SJSA1 (cell line): ENCODE data around the gene C10orf90. TPM values are rescaled to one million over a fixed set of nuclear protein-coding genes. Genes with fewer than 3 reads are reported as not detected.

Source experiments
- DNase-seq, 2 experiments: peaks; one replicate each; pipeline ENCODE4 v3.0.0-alpha.2; 2015 to 2020; ENCODE audit warnings: low spot score in 2 of 2, low read depth in 1 of 2
- H3K27ac ChIP-seq: fragments of 250-450 bp; sonication (Bioruptor Pico); 2 replicates; pipeline ENCODE4 v1.5.1; 2020; ENCODE audit warnings: mild to moderate bottlenecking, moderate library complexity
- H3K27me3 ChIP-seq: fragments of 250-450 bp; sonication (Bioruptor Pico); replicated peaks from 2 replicates; pipeline ENCODE4 v1.5.1; 2020; ENCODE audit warnings: mild to moderate bottlenecking, moderate library complexity
- H3K36me3 ChIP-seq: fragments of 250-450 bp; sonication (Bioruptor Pico); 2 replicates; pipeline ENCODE4 v1.5.1; 2020; ENCODE audit warnings: mild to moderate bottlenecking
- H3K4me1 ChIP-seq: fragments of 250-450 bp; sonication (Bioruptor Pico); replicated peaks from 2 replicates; pipeline ENCODE4 v1.6.1; 2021; ENCODE audit warnings: mild to moderate bottlenecking
- H3K4me3 ChIP-seq: fragments of 250-450 bp; sonication (Bioruptor Pico); 2 replicates; pipeline ENCODE4 v1.5.1; 2020; ENCODE audit warnings: mild to moderate bottlenecking
- H3K9me3 ChIP-seq: fragments of 250-450 bp; sonication (Bioruptor Pico); replicated peaks from 2 replicates; pipeline ENCODE4 v1.5.1; 2020; ENCODE audit warnings: mild to moderate bottlenecking
- total RNA-seq: library from RNA; depleted of rRNA; stranded (reverse); fragments of >200 nt; shearing (Covaris generic); gene quantifications from 2 replicates; pipeline ENCODE4 v1.2.3, GENCODE V29; 2014

The C10orf90 gene
- total RNA-seq, 1 experiment from 2014 or later: not detected

GRCh38 chr10:126637501-126637900 is 33.0 kb downstream of the C10orf90 start:
- Histone ChIP-seq H3K4me1 (no peaks in the 10 kb centered on the region), H3K27me3 (no peaks in the 10 kb centered on the region), H3K27ac (no peak overlapping the region), H3K9me3 (no peaks in the 10 kb centered on the region), H3K36me3 (no peaks in the 10 kb centered on the region), H3K4me3 (no peak overlapping the region)
- no peak for DNase-seq

DNA sequence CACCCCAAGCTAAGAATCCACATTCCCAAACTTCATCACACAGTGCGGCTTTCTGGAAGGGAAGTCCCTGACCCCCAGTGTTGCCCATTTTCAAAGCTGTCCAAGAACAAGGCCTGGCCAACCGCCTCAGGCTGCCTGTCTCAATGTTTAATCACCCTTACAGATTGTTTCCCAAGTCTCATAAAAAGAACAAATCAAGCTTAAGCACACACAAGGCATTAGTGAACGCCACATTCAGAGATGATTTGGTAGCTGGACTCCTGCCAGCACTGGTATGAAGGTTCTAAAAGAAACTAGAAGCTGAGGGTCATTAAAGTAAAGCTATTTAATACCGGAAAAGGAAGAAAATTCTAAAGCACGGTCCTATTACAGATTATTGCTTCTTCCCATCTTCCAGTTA is 35.6 kb downstream of the C10orf90 start:
- Histone ChIP-seq H3K4me1 (no peaks in the 10 kb centered on the region), H3K4me3 (no peak overlapping the region), H3K27ac (no peak overlapping the region), H3K27me3 (no peaks in the 10 kb centered on the region), H3K36me3 (no peaks in the 10 kb centered on the region), H3K9me3 (no peaks in the 10 kb centered on the region)
- no peak for DNase-seq

DNA sequence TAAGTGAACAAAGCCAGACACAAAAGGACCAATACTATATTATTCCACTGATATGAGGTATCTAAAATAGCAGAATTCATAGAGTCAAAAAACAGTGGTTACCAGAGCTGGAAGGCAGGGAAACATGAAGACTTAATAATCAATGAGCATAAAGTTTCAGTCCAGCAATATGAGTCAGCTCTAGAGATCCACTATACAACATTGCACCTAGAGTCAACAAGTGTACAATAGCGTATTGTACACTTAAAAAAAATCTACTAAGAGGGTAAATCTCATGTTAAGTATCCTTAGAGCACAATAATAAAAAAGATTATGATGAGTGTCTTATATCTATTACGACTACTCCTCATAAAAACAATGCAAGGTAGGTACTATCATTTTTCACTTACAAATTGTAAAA is 36.1 kb downstream of the C10orf90 start:
- Histone ChIP-seq H3K4me3 (no peak overlapping the region), H3K4me1 (no peaks in the 10 kb centered on the region), H3K27ac (no peak overlapping the region), H3K27me3 (no peaks in the 10 kb centered on the region), H3K36me3 (no peaks in the 10 kb centered on the region), H3K9me3 (no peaks in the 10 kb centered on the region)
- DNase-seq: no peak

- H3K4me1 ChIP-seq: no peaks in the 10 kb centered on the region
- DNase-seq: no peak
- no peaks in the 10 kb centered on the region for H3K9me3 ChIP-seq
- no peaks in the 10 kb centered on the region for H3K36me3 ChIP-seq
- H3K27me3 ChIP-seq: no peaks in the 10 kb centered on the region
- no peak overlapping the region for H3K27ac ChIP-seq
- no peak overlapping the region for H3K4me3 ChIP-seq
Observed at GRCh38 chr10:126632705-126633104, 37.8 kb downstream of the C10orf90 start.

DNA sequence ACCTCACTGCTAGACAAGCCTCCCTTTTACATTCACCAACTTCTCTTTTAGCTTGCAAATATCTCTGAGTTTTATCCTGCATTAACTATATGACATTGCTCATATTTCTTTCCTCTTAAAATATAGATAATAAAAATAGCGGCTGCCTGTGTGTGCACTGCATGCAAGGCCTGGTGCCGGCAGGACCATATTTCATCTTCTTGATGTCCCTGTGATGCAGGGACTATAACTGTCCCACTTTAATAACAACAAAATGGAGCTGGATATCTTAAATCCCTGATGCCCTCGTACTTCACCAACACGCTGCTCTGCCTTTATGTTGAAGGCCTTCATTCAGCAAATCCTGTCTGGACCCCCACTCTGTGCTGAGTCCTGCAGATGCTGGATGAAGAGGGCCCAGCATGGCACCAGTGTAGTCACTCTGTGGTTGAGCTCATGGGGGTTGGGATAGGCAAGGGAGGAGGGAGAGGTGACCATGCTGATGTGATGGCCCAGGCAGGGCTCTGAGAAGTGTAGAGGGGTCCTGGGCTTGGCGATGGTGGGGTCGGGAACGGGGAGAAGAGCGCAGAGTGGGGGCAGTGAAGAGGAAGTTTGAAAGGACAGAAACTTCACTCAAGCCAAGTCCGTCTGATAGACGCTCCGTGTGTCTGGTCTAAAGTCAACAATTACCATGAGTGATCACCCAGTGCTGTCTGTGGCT is 40.4 kb downstream of the C10orf90 start:
- Histone ChIP-seq H3K4me3 (no peak overlapping the region), H3K4me1 (no peaks in the 10 kb centered on the region), H3K9me3 (no peaks in the 10 kb centered on the region), H3K27ac (no peak overlapping the region), H3K36me3 (no peaks in the 10 kb centered on the region), H3K27me3 (0 out of 2 replicates have a peak, but pooled peaks cover 4% of the 10 kb centered on the region)
- DNase-seq: no peak

- H3K4me3 ChIP-seq: no peak overlapping the region
- H3K27ac ChIP-seq: no peak overlapping the region
- H3K27me3 ChIP-seq: 0 out of 2 replicates have a peak, but pooled peaks cover 4% of the 10 kb centered on the region
- H3K4me1 ChIP-seq: no peaks in the 10 kb centered on the region
- H3K36me3 ChIP-seq: no peaks in the 10 kb centered on the region
- DNase-seq: no peak
- no peaks in the 10 kb centered on the region for H3K9me3 ChIP-seq
Observed at GRCh38 chr10:126628746-126629145, 41.7 kb downstream of the C10orf90 start.

DNA sequence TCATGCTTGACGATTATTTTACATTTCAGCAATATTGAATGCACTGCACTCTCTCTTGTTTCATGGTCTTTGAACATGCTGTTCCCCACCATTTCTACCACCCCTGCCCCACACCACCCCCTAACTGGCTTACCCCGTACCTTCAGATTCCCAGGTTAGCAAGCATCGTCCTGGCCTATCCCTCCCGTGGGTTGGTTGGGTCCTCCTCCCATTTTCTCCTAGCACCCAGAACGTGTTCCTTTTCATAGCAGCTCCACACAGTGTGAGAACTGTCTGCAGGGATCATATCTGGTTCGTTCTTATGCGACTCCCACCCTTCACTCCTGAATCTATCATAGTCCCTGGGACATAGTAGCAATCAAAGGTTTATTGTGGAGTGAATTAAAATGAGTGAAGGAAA is 48.6 kb downstream of the C10orf90 start:
- no peaks in the 10 kb centered on the region for H3K4me1 ChIP-seq
- H3K9me3 ChIP-seq: no peaks in the 10 kb centered on the region
- H3K27me3 ChIP-seq: peaks cover 4% of the 10 kb centered on the region; the same call in 1 of the 2 replicates
- no peak overlapping the region for H3K4me3 ChIP-seq
- H3K36me3 ChIP-seq: no peaks in the 10 kb centered on the region
- H3K27ac ChIP-seq: no peak overlapping the region
- DNase-seq: no peak

DNA sequence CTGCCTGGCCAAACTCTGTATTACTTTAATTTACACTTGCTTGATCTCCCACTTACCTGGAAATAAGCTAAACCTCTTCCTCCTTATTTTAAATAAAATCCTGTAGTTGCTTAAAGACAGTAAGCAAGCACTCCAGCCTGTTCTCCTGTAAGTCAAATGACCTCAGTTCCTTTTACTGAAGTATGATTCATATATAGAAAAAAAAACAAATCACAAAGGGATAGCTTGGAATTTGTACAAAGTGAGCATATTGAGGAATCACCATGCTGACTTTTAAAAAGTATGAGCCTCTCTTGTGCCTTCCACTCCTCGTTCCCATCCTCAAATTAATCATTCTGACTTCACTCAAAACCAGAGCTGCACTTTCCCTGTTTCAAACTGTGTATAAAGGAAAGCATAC is 52.0 kb downstream of the C10orf90 start:
- H3K36me3 ChIP-seq: no peaks in the 10 kb centered on the region
- no peak for DNase-seq
- no peak overlapping the region for H3K4me3 ChIP-seq
- no peak overlapping the region for H3K27ac ChIP-seq
- no peaks in the 10 kb centered on the region; the same call in none of the 2 replicates for H3K27me3 ChIP-seq
- H3K9me3 ChIP-seq: no peaks in the 10 kb centered on the region
- H3K4me1 ChIP-seq: no peaks in the 10 kb centered on the region

DNA sequence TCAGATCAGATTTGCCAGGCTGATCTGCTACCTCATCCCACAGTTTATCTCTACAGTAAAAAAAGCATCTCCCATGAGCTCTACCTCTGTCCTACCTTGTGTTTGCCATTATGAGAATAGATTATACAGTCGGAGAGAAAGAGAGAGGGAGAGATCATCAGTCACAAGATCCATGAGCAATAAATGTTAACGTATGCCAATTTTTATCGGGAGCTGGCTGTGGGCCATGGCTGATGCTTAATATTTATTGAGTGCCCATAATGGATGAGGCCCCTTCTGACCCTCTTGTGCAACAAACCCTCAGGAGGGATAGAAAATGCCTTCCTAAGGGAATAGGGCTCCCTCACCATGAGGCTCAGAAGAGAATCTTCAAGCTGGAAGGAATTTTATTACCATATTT is 52.8 kb downstream of the C10orf90 start:
- Histone ChIP-seq H3K27ac (no peak overlapping the region), H3K4me1 (no peaks in the 10 kb centered on the region), H3K27me3 (no peaks in the 10 kb centered on the region; the same call in none of the 2 replicates), H3K36me3 (no peaks in the 10 kb centered on the region), H3K9me3 (no peaks in the 10 kb centered on the region), H3K4me3 (no peak overlapping the region)
- no peak for DNase-seq

DNA sequence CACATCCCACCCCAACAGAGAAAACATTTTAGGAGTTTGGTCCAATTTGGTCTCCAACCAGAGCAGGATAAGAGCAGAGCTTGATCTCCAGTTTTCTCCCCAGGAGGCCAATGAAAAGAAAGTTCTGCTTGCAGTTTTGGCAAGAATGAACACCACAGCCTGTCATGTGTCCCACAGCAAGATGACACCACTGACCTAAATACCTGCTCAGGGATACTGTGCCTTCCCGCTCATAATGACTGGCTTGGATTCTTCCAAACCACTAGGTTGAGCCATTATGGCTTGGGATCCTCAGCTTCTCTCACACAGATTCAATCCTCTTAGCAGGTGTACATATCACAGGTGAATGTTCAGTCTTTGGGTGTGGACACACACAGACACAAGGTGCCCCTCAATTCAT is 53.3 kb downstream of the C10orf90 start:
- Histone ChIP-seq H3K36me3 (no peaks in the 10 kb centered on the region), H3K27ac (no peak overlapping the region), H3K9me3 (no peaks in the 10 kb centered on the region), H3K4me3 (no peak overlapping the region), H3K27me3 (no peaks in the 10 kb centered on the region; the same call in 1 of the 2 replicates), H3K4me1 (no peaks in the 10 kb centered on the region)
- DNase-seq: no peak

DNA sequence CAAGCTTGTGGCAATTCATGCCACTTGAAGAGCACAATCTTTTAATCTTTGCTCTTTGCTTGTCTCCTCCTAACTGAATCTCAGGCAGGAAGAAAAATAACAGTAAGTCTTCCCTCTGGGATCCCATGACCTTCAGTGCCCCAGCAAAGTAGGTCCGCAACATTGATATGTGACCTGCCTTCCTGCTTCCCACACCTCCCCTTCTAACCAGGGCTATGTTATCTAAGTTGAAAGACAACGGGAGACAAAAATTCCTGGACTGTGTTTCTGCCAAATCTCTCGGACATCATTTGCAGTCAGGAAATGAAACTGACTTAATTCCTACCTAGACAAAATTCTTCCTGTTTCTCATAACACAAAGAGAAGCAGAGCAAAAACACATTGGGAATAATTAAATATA is 53.8 kb downstream of the C10orf90 start:
- no peak for DNase-seq
- Histone ChIP-seq H3K4me3 (no peak overlapping the region), H3K27me3 (no peaks in the 10 kb centered on the region; the same call in 1 of the 2 replicates), H3K4me1 (no peaks in the 10 kb centered on the region), H3K36me3 (no peaks in the 10 kb centered on the region), H3K27ac (no peak overlapping the region), H3K9me3 (no peaks in the 10 kb centered on the region)

DNA sequence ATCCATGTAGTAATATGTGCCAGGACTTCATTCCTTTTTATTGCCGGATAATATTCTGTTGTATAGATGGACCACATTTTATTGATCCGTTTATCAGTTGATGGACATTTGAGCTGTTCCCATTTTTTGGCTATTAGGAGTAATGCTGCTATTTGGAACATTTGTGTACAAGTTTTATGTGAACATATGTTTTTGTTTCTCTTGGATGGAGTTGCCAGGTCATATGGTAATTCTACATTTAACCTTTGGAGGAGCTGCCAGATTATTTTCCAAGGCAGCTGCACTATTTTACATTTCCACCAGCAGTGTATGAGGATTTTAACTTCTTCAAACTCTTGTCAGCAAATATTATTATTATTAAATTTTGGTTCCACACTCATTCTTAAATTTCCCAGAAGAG is 59.2 kb downstream of the C10orf90 start:
- Histone ChIP-seq H3K4me3 (no peak overlapping the region), H3K27me3 (peaks cover 6% of the 10 kb centered on the region; the same call in 1 of the 2 replicates), H3K9me3 (no peaks in the 10 kb centered on the region), H3K36me3 (no peaks in the 10 kb centered on the region), H3K4me1 (no peaks in the 10 kb centered on the region), H3K27ac (no peak overlapping the region)
- DNase-seq: no peak

DNA sequence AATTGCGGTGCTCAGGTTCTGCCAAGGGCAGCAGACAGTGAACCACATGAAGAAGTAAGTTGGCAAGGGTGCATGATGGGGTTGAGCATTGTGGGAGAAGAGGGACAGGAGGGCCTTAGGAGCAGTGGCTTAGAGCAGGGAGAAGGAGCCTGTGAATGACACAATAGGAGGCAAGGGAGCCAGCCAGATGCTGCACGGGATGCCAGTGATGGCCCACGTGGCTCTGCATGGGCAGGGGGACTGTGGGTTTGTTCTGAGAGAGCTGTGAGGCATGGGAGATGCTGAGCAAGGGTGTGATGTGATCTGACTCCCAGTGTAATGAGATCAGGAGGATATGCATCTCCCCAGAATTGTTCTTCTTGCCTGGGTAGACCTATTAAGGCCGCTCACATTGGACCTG is 60.9 kb downstream of the C10orf90 start:
- 0 out of 2 replicates have a peak, but pooled peaks cover 6% of the 10 kb centered on the region for H3K27me3 ChIP-seq
- no peaks in the 10 kb centered on the region for H3K9me3 ChIP-seq
- no peak for DNase-seq
- H3K4me1 ChIP-seq: no peaks in the 10 kb centered on the region
- H3K4me3 ChIP-seq: no peak overlapping the region
- H3K36me3 ChIP-seq: no peaks in the 10 kb centered on the region
- no peak overlapping the region for H3K27ac ChIP-seq

DNA sequence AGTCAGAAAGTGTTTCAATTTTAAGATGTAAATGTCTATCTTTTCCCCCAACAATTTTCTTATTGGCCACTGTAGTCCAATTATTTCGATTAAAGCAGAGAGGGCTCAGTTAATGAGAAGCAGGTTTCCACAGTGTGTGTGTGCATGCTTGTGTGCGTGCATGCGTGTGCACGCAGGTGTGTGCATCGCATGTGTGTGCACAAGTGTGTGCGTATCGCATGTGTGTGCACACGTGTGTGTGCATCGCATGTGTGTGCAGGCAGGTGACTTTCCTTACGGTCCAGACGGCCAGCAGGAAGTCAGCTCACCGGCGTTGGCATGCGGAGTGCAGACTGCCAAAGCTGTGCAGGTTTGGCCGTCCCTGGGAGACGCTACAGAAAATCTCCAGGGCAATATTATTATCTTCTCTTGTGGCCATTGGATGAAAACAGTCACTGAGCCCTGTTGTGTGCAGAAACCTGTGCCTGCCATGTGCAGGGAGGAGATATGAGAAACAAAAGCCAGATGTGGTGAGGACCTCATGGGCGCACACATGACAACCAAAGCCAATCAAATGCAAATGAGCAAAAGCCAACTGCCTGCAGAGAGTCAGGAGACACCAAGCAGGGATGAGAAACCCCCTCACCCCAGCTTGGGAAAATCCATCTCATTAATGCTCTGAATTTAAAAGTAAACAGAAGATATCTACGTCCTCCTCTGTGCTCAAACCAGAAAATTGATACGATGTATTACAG is 70.4 kb downstream of the C10orf90 start:
- H3K36me3 ChIP-seq: no peaks in the 10 kb centered on the region
- H3K4me3 ChIP-seq: no peak overlapping the region
- H3K27me3 ChIP-seq: peaks cover 5% of the 10 kb centered on the region; the same call in 1 of the 2 replicates
- H3K4me1 ChIP-seq: no peaks in the 10 kb centered on the region
- no peaks in the 10 kb centered on the region for H3K9me3 ChIP-seq
- no peak for DNase-seq
- no peak overlapping the region for H3K27ac ChIP-seq
